Skeletal muscle satellite cell (primary cell): ENCODE data around the gene CARD9.
"Not testable (repeated sequence)": the region's sequence is repeated elsewhere in the genome, so short reads cannot be mapped to it uniquely, and the experiment has no call there.

Experiments used
- H3K27me3 ChIP-seq: 2 replicates; pipeline ENCODE4 v1.7.0; 2013; ENCODE audit warnings: low read length; ENCODE audit not compliant: control insufficient read depth, insufficient read depth
- H3K36me3 ChIP-seq: 2 replicates; pipeline ENCODE4 v1.7.0; 2013; ENCODE audit warnings: mild to moderate bottlenecking, control low read depth, low read length; ENCODE audit not compliant: insufficient read depth
- H3K4me1 ChIP-seq: 2 replicates; pipeline ENCODE4 v1.7.0; 2013; ENCODE audit warnings: low read length; ENCODE audit not compliant: control insufficient read depth, insufficient read depth
- H3K4me2 ChIP-seq: 2 replicates; pipeline ENCODE4 v1.7.0; 2013; ENCODE audit warnings: mild to moderate bottlenecking, low read length
- H3K4me3 ChIP-seq: 2 replicates; pipeline ENCODE4 v1.7.0; 2013; ENCODE audit warnings: low read length
- H3K9ac ChIP-seq: 2 replicates; pipeline ENCODE4 v1.7.0; 2013; ENCODE audit warnings: mild to moderate bottlenecking, low read depth, low read length, moderate library complexity
- H3K9me3 ChIP-seq: replicated peaks from 2 replicates; pipeline ENCODE4 v1.7.0; 2013; ENCODE audit warnings: mild to moderate bottlenecking, control low read depth, low read length

The CARD9 gene

GRCh38 chr9:136359774-136360718 is 13.4 kb downstream of the CARD9 start:
- H3K27me3 ChIP-seq, result no peaks in the 10 kb centered on the region

DNA sequence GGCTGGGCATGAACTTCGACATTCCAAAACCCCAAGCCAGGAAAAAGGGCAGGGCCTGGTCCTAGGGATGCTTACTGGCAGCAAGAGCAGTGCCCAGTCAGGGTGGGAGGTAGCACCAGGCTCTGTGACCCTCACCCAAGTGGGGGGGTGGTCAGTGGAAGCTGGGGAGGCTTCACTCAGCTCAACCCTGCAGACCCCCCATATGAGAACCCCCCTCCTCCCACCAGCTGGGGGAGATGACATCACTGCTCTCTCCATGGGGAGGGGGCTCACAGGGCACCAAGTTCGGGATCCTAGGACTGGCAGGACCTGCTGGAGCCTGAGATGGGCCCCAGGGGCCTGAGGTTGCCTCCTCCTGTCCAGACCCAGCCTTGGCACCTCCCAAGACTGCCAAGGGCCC is 14.6 kb downstream of the CARD9 start:
- H3K4me2 ChIP-seq, result no peak overlapping the region
- H3K9ac ChIP-seq, result no peak overlapping the region
- peaks cover 27% of the 10 kb centered on the region for H3K4me1 ChIP-seq
- no peaks in the 10 kb centered on the region for H3K9me3 ChIP-seq
- no peaks in the 10 kb centered on the region for H3K27me3 ChIP-seq
- peaks cover 19% of the 10 kb centered on the region for H3K36me3 ChIP-seq
- H3K4me3 ChIP-seq, result no peak overlapping the region

More at GRCh38 chr9:136359774-136360718, 13.4 kb downstream of the CARD9 start:
- no peak overlapping the region for H3K4me2 ChIP-seq
- no peak overlapping the region for H3K4me3 ChIP-seq
- peaks cover 19% of the 10 kb centered on the region for H3K36me3 ChIP-seq
- no peak overlapping the region for H3K9ac ChIP-seq
- H3K4me1 ChIP-seq, result peaks cover 21% of the 10 kb centered on the region
- H3K9me3 ChIP-seq, result no peaks in the 10 kb centered on the region

DNA sequence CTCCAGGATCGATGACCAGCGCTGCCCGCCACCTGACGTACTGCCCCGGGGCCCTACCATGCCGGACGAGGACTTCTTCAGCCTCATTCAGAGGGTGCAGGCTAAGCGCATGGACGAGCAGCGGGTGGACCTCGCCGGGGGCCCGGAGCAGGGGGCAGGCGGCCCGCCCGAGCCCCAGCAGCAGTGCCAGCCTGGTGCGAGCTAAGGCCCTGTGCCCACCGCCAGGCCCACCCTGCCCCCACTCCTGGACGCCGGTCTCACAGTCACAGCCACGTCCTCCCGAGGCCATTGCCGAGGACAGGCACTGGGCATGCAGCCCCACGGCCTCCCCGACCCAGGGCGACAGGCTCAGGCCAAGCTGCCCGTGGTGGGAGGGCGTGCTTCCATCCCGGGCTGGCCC is 15.5 kb downstream of the CARD9 start:
- Histone ChIP-seq H3K4me1 (peaks cover 25% of the 10 kb centered on the region), H3K4me2 (no peak overlapping the region)

DNA sequence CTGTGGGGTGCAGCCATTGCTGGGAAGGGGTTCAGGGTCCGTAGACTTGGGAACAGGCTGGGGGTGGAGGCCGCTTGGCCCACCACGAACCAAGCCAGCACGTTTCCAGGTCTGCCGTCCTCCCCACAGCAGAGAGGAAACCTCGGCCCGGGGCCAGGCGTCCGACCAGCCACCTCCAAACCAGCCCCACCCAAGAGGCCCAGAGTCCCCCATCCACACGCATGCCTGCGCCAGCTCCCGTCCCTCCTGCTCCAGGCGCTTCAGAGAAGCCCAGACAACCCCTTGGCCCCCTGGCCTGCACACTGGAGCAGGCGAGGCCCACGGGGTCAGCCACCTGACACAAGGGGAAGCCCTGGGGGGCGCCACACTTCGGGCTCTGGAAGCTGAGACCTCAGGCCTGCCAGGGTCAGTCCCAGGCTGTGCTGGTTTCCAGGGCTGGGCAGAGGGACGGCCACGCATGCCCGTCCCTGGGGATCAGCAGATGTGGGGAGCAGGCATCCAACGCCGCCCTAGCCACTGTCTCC is 16.2 kb downstream of the CARD9 start:
- H3K4me2 ChIP-seq, result no peak overlapping the region
- peaks cover 18% of the 10 kb centered on the region for H3K4me1 ChIP-seq
- no peaks in the 10 kb centered on the region for H3K9me3 ChIP-seq
- no peak overlapping the region for H3K4me3 ChIP-seq
- no peaks in the 10 kb centered on the region for H3K27me3 ChIP-seq
- peaks cover 19% of the 10 kb centered on the region for H3K36me3 ChIP-seq
- H3K9ac ChIP-seq, result no peak overlapping the region

More for the DNA sequence above, 15.5 kb downstream of the CARD9 start:
- Histone ChIP-seq H3K4me3 (no peak overlapping the region), H3K36me3 (peaks cover 19% of the 10 kb centered on the region), H3K9me3 (no peaks in the 10 kb centered on the region), H3K27me3 (no peaks in the 10 kb centered on the region), H3K9ac (no peak overlapping the region)

GRCh38 chr9:136355616-136356557 is 17.6 kb downstream of the CARD9 start:
- peaks cover 25% of the 10 kb centered on the region for H3K4me1 ChIP-seq
- H3K4me2 ChIP-seq, result no peak overlapping the region
- H3K36me3 ChIP-seq, result peaks cover 19% of the 10 kb centered on the region
- no peaks in the 10 kb centered on the region for H3K27me3 ChIP-seq
- H3K9me3 ChIP-seq, result no peaks in the 10 kb centered on the region
- H3K4me3 ChIP-seq, result no peak overlapping the region
- H3K9ac ChIP-seq, result no peak overlapping the region

DNA sequence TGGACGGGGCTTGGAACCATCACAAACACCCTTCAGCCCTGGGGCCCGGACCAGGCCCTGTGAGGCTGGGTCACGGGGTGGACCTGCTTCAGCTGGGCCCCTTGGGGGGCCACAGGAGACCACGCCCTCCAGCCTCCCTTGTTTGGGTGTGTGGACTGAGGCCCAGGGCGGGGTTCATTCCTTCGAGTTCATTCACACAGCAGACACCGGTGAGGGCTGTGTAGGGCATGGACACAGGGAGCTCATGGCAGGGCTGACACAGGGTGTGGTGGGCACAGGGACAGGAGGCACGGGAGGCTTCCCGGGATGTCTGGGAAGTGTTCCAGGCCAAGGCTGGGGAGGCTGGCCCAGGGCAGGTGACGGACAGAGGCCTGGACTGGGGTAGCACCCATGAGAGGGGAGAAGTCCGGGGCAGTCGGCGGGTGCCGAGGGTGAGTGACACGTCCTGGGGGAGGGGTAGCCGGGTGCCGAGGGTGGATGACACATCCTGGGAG is 18.8 kb downstream of the CARD9 start:
- Histone ChIP-seq H3K36me3 (peaks cover 23% of the 10 kb centered on the region), H3K9me3 (no peaks in the 10 kb centered on the region), H3K4me2 (no peak overlapping the region), H3K4me3 (no peak overlapping the region), H3K9ac (no peak overlapping the region), H3K4me1 (peaks cover 25% of the 10 kb centered on the region), H3K27me3 (no peaks in the 10 kb centered on the region)

GRCh38 chr9:136353757-136354488 is 19.5 kb downstream of the CARD9 start:
- Histone ChIP-seq H3K27me3 (no peaks in the 10 kb centered on the region), H3K4me3 (no peak overlapping the region), H3K9ac (no peak overlapping the region), H3K4me1 (peaks cover 25% of the 10 kb centered on the region), H3K9me3 (no peaks in the 10 kb centered on the region), H3K4me2 (no peak overlapping the region), H3K36me3 (peaks cover 24% of the 10 kb centered on the region)

- no peaks in the 10 kb centered on the region for H3K9me3 ChIP-seq
- no peaks in the 10 kb centered on the region for H3K27me3 ChIP-seq
- no peak overlapping the region for H3K4me3 ChIP-seq
- peaks cover 17% of the 10 kb centered on the region for H3K36me3 ChIP-seq
- peaks cover 27% of the 10 kb centered on the region for H3K4me1 ChIP-seq
- no peak overlapping the region for H3K9ac ChIP-seq
- H3K4me2 ChIP-seq, result no peak overlapping the region
These were observed 20.4 kb downstream of the CARD9 start for GRCh38 chr9:136353088-136353487.

- H3K4me3 ChIP-seq, result no peak overlapping the region
- no peaks in the 10 kb centered on the region for H3K27me3 ChIP-seq
These were observed 20.8 kb downstream of the CARD9 start for GRCh38 chr9:136352682-136353081.

DNA sequence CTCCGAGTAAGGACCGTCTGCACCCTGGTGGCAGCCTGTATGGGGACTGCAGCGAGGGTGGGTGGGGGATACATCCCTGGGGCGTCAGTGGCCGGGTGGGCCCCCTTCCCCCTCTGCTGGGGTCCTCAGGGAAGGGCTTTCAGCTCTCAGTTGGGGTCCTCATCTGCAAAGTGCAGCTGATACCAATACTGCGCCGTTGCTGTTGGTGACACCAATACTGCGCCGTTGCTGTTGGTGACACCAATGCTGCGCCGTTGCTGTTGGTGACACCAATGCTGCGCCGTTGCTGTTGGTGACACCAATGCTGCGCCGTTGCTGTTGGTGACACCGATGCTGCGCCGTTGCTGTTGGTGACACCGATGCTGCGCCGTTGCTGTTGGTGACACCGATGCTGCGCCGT is 21.6 kb downstream of the CARD9 start:
- peaks cover 39% of the 10 kb centered on the region for H3K4me1 ChIP-seq
- not testable (repeated sequence) for H3K9ac ChIP-seq, H3K4me3 ChIP-seq, H3K27me3 ChIP-seq, H3K9me3 ChIP-seq, H3K4me2 ChIP-seq
- H3K36me3 ChIP-seq, result peaks cover 13% of the 10 kb centered on the region

More at GRCh38 chr9:136352682-136353081, 20.8 kb downstream of the CARD9 start:
- Histone ChIP-seq H3K9ac (no peak overlapping the region), H3K9me3 (no peaks in the 10 kb centered on the region), H3K4me2 (no peak overlapping the region), H3K4me1 (peaks cover 31% of the 10 kb centered on the region), H3K36me3 (peaks cover 13% of the 10 kb centered on the region)
